Lung microvascular endothelial cell (primary cell): ENCODE results near the gene TFDP2. TPM values are rescaled to one million over a fixed set of nuclear protein-coding genes. Genes with fewer than 3 reads are reported as not detected.
"Not testable (repeated sequence)": the region's sequence is repeated elsewhere in the genome, so short reads cannot be mapped to it uniquely, and the experiment has no call there.

ENCODE experiments used
- DNase-seq, 2 donors: peaks; one replicate each; pipeline versions ENCODE4 v3.0.0 to v3.0.0-alpha.2; 2010; ENCODE audit warnings: low read depth in 2 of 2
- total RNA-seq: library from RNA; depleted of rRNA; stranded (reverse); fragments of >200 nt; gene quantifications from 2 replicates; pipeline ENCODE4 v1.2.1, GENCODE V29; 2014

Gene TFDP2
- total RNA-seq, 1 donor from 2014 or later = 14.7 TPM

DNA sequence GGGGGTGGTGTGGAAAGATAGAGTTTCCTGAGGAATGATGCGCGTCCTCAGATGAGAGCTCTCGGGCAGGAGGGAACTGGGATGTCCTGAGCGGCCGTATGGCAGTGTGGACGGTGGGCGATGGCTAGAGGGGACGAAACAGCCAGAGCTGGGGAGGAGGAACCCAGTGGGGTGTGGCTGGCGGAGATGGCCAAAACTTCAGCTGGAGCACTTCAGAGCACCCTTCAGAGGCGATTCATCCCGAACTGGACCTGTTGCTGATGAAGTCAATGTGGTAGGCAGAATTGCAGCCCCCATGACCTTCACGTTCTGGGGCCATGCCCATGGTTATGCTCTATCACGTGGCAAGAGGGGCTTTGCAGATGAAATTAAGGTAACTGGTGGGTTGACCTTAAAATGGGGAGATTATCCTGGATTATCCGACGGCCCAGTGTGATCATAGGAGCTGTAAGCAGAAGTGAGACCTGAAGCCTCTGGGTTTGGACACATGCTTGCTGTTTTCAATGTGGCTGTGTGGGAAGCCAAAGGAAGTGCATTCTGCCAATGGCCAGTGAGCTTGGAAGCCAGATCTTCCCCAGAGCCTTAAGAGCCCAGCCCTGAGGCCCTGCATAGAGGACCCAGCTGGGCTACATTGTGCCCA, 220.6 kb downstream of the TFDP2 start:
- DNase-seq = no peak

DNA sequence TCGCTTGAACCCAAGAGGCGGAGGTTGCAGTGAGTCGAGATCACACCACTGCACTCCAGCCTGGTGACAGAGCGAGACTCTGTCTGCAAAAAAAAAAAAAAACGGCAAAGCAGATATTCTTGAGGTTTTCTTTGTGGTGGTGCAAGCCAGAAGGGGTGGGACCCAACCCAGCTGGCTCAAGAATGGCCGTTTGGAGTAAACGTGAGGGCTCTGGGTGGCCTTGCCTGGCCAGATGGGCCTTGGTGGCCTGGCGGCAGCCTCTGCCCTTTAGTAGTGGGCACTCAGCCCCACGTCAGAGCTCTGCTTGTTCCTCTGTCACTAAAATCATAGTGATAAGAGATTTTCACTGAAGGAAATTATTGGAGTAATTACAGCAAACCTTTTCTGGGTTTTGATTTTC, 222.4 kb downstream of the TFDP2 start:
- DNase-seq = no peak

DNA sequence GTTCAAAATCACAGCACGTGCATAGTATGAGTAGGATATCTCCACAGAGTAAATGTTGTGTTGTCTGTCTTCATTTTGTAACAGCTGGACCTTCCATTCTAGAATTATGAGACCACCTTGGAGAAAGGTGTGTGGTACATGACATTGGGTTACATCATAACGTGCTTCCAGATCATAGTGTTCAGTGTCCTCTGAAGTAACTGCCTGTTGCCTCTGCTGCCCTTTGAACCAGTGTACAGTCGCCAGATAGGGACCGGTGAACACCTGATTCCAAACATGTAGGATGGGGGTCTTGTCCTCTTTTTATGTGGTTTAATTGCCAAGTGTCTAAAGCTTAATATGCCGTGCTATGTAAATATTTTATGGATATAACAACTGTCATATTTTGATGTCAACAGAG, 223.7 kb downstream of the TFDP2 start:
- DNase-seq = not testable (repeated sequence)

DNA sequence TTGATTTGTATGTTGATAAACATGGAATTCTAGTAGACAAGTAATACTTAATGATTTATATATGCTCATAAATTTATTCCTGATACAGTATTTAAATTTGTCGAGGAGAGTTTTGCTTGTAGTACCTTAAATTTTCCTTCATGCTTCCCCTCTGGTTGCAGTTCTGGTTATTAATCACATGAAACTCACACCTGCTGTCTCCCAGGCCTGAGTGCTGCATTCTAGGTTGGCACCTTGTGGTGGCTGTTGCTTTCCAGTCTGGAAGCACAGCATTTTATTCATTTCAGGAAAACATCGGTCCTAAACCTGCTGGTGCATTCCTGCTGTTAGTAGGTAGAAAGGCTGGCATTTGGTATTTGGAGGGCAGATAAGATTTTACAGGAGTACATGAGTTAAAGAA, 228.0 kb downstream of the TFDP2 start:
- no peak for DNase-seq

DNA sequence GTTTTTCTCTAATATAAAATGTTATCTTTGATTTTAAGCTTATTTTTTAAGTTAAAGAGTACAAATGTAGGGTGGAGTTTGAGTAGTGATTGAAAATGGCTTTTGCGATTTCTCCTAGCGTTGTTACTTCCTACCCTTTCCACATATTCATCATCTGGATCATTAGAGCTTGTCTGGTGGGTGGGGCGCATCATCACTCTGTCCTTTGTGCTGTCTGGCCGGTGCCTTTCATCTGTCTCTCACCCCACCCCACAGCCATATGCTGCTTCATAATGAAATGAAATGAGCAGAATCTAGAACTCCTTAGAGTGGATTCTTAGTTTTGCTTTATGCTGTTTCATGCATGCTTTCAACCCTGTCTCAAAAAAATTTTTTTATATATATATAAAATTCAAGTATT, 228.6 kb downstream of the TFDP2 start:
- DNase-seq = no peak

DNA sequence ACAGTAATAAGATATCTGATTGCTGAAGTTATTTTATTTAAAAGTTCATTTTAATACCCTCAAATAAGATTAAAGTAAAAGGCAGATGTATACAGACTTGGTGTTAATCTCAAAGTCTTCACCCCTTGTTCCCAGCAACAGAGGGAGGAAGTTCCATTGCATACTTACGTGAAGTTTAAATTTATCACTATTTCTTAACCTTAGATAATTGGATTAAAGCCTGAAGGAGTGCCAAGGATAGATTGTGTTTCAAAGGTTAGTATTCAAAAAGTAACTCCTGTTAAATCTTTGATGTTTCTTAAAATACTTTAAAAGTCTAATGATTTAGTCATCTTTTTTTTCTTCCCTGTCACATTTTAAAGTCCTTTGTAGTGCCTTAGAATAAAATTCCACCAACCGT, 233.6 kb downstream of the TFDP2 start:
- DNase-seq = no peak

DNA sequence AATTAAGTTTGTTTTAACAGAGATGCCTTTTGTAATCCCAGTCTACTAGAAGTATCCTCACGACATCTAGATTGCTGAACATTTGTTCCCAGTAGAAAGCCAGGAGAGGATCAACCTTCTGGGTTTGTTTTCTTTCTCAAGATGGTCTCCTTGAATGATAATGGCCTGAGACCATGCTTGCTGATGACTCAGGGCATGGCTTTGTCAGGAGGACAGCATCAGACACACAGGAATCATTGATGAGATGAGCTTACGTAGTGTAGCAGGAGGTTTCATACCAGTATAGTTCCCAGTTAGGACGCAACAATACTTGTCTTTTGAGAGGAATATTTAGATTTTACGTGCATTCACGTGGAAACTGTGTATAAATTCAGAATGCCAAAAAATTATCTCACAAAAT, 234.3 kb downstream of the TFDP2 start:
- DNase-seq = no peak

DNA sequence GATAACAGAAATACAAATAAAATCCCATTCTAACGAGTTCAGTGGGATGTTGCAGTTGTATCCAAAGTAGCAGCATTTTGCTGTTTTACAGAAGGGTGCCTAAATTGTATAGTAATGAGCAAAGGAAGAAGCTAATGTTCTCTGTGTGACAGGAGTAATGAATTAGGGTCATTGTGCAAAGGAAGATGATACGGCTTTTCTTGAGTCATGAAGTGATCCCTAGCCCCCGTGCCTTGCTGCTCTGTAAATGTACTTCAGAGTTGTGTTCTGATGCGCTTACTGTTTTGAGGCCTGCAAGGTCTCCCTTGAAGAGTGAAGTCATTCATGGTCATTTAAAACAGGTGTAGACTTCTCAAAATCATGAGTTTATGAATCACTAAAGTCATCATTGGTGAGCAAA, 235.0 kb downstream of the TFDP2 start:
- DNase-seq = no peak

DNA sequence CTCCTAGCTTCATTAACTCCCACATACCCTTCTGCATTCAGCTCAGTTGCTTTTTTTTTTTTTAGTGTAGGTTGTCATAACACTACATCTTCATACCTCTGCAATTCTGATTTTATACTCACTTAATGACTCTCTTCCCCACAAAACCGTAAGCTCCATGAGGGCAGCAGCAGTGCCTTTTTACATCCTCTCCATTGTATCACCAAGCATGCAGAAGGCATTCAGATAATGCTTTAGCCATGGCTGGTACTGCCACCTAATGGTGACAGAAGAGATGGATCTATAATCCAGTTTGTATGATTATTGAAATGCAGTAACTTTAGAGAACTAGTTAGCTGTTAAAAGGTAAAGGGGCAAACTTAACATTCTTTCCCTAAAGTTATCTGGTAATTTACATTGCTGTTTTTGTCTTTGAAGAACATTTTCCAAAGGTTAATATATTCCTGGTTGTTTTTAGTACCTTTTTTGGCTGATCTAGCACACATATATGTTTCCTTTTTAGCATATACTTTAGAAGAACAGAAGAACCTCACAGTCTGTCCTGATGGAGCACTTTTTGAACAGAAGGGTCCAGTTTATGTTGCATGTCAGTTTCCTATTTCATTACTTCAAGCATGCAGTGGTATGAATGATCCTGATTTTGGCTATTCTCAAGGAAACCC, 236.1 kb downstream of the TFDP2 start:
- peak; percentile 74 to 84 for DNase-seq

DNA sequence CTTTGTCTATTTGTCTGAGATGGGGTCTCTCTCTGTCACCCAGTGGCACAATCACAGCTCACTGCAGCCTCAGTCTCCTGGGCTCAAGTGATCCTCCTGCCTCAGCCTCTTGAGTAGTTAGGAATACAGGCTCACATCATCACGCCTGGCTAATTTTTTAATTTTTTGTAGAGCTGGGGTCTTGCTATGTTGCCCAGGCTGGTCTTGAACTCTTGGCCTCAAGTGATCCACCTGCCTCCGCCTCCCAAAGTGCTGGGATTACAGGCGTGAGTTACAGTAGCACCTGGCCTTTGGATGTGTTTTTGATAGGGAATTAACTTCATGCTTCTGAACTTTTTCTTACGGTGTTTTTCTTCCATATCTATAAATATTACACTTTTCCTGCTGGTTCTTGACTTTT, 239.4 kb downstream of the TFDP2 start:
- not testable (repeated sequence) for DNase-seq

DNA sequence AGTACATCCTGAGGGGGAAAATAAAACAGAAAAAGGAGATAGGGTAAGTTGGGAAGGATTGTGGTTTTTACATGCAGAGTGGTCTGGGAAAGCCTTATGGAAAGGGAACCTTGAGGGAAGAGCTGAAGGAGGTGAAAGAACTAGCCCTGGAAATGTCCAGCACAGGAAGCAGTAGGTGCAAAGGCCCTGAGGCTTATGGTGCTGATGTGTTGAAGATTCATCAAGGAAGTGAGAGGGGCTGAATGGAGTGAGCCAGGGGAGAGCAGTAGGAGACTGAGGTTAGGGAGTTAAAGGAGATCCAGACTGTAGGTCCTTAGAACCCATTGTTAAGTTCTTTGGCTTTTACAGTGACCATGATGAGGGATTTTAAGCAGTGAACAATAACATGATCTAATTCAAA, 239.9 kb downstream of the TFDP2 start:
- no peak for DNase-seq

DNA sequence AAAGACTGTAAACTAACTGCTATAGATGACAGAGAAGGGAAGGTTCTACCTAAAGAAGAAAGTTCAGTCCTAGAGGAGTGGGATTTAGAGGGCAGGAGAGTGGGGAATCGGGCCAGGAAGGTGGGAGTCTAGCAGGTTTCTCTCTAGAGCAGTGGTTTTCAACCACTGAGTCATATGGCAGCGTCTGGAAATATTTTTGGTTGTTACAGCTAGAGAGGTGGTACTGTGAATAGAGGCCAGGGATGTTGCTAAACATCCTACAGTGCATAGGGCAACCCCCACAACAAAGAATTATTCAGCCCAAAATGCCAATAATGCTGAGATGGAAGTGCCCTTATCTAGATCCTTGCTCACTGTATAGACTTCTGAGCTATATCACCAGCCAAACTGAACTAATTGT, 244.2 kb downstream of the TFDP2 start:
- no peak for DNase-seq

DNA sequence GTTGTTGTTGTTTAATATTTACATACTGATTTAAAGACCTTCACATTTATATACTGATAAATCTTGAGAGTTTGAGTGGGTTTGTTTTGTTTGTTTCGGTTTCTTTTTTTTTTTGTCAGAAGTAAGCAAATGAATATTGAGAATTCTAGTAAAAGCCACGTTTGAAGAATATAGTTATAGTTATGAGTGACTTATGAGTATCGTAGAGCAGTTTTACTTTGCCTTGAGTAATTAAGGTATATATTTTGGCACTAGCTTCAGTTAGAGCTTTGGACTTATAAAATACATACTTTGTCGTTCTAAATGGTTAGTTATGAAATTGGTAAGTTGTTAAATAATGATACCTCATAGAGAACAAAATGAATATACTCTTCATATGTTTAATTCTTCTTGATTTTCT, 245.1 kb downstream of the TFDP2 start:
- DNase-seq = no peak

DNA sequence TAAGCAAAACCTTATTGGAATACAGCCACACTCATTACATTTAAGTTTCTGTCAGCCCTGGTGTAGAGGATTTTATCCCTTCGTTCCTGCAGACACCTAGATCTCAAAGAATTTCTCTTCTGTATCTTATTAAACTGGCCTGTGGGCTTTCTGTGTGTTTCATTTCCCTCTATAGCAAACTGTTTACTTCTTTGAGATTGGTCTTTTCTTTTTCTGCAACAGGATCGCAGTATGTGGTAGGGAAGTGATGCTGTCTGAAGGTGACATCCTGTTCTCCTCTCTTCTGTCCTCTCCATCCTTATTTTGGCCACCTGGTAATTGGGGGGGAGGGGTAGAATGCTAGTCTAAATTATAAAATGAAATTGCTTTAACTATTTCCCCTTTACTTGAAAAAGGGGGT, 247.4 kb downstream of the TFDP2 start:
- no peak for DNase-seq

DNA sequence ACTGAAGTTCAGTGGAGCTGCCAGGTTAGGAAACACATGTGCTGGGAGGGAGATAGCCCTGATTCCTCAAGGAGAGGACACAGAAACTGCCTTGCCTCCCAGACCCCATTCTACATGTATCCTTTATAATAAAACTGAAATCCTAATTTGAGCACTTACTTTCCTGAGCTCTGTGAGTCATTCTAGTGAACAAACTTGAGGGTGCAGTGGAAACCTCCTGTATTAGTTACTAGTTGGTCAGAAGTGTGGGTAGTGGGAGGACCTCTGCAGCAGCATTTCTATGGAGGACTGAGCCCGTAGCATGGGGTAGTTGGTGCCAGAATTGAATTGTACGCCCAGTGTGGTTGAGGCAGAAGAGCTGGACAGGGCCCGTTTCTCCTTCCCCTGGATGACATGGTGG, 249.0 kb downstream of the TFDP2 start:
- no peak for DNase-seq

DNA sequence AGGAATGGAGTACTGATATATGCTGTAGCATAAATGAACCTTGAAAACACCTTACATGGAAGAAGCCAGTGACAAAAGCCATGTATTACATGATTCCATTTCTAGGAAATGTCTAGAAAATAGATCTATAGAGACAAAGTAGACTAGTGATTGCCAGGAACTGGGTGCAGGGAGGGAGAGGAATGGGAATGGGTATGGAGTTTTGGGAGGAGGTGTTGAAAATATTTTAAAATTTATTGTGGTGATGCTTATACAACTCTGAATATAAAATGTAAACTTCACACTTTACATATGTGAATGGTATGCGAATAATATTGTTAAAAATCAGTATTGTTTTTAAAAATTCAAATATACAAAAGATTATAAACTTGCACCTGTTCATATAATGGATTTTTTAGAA, 250.4 kb downstream of the TFDP2 start:
- DNase-seq = no peak

DNA sequence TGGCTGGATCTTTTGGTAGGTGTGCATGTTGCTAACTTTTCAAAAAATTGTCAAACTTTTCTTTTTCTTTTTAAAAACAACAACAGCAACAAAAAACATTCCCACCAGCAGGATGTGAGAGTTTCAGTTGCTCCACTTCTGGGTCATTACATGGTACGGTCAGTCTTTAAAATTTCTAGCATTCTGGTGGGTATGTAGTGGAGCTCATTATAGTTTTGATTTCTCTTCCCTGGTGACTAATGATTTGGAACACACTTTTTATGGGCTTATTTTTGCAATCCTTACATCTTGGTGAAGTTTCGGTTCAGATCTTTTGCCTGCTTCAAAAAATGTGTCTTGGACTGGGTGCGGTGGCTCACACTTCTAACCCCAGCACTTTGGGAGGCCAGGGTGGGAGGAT, 253.6 kb downstream of the TFDP2 start:
- DNase-seq = no peak

DNA sequence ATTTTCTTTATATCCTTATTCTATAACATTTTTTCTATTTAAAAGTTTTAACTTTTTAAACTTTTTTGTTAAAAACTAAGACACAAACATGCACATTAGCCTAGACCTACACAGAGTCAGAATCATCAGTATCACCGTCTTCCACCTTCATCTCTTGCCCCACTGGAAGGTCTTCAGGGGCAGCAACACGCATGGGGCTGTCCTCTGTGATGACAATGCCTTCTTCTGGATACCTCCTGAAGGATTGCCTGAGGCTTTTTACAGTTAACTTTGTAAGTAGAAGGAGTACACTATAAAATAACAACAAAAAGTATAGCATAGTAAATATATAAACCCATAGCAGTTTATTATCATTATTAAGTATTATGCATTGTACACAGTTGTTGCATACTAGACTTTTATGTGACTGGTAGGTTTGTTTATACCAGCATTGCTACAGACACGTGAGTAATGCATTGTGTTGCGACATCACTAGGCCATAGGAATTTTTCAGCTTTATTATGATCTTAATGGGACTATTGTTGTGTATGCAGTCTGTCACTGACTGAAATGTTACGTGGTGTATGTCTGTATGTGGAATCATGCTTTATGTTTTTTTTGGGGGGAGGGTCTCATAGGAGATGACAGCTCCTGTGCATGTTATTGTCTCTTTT, 254.7 kb downstream of the TFDP2 start:
- DNase-seq = peak; percentile 68 to 78

Other genes starting within 250 kb of the TFDP2 start
- gene GK5, start 76.0 kb upstream of the TFDP2 start, total RNA-seq = 4.1 and 5.2 TPM in 2 replicates